GM12892 (cell line): ENCODE measurements around the gene ATP6V0C.

Source experiments
- POLR2A ChIP-seq: IDR thresholded peaks from 2 replicates; pipeline ENCODE4 v1.6.1; 2011; ENCODE audit warnings: low read depth, low read length, control low read depth
- POLR2AphosphoS5 ChIP-seq: IDR thresholded peaks from 2 replicates; pipeline ENCODE4 v1.6.1; 2011; ENCODE audit warnings: low read depth, low read length, control low read depth
- TAF1 ChIP-seq: IDR thresholded peaks from 2 replicates; pipeline ENCODE4 v1.6.1; 2011; ENCODE audit warnings: low read depth, mild to moderate bottlenecking, control low read depth, low read length, borderline replicate concordance

- TF ChIP-seq TAF1 (no peak), POLR2AphosphoS5 (no peak), POLR2A (no peak)
Observed at GRCh38 chr16:2530629-2531318, 17.0 kb downstream of the ATP6V0C start.
